ENCODE measurements around the gene TAB3.

GRCh38 chrX:30777575-30777974, 111.5 kb downstream of the TAB3 start:
- TF ChIP-seq GATA2 (IDR thresholded peaks at IDR 0.05; ENCODE audit: low read depth, low read length) = no peak
- no peak for TF ChIP-seq GATA3 (IDR thresholded peaks at IDR 0.05; ENCODE audit: low read depth, low read length)
